ENCODE measurements around the gene GMPR2.

GRCh38 chr14:24185026-24185425 is 47.7 kb upstream of the GMPR2 start:
- TF ChIP-seq MYC (IDR thresholded peaks at IDR 0.05; ENCODE audit: low read depth, low read length), result no peak
- no peak for TF ChIP-seq CTCF (IDR thresholded peaks at IDR 0.05; ENCODE audit: low read depth, low read length)
